NCI-H146 treated with DMSO at 0.1 percent for 48 hours (cell line): ENCODE measurements around the gene TMA7.

Experiments used
- DNase-seq: peaks from one replicate; lab custom pipeline; 2025; ENCODE audit not compliant: unreplicated experiment; lab: John Stamatoyannopoulos, UW

Gene TMA7

GRCh38 chr3:48408823-48409281 lies 31.2 kb upstream of the TMA7 start:
- no peak for DNase-seq

DNA sequence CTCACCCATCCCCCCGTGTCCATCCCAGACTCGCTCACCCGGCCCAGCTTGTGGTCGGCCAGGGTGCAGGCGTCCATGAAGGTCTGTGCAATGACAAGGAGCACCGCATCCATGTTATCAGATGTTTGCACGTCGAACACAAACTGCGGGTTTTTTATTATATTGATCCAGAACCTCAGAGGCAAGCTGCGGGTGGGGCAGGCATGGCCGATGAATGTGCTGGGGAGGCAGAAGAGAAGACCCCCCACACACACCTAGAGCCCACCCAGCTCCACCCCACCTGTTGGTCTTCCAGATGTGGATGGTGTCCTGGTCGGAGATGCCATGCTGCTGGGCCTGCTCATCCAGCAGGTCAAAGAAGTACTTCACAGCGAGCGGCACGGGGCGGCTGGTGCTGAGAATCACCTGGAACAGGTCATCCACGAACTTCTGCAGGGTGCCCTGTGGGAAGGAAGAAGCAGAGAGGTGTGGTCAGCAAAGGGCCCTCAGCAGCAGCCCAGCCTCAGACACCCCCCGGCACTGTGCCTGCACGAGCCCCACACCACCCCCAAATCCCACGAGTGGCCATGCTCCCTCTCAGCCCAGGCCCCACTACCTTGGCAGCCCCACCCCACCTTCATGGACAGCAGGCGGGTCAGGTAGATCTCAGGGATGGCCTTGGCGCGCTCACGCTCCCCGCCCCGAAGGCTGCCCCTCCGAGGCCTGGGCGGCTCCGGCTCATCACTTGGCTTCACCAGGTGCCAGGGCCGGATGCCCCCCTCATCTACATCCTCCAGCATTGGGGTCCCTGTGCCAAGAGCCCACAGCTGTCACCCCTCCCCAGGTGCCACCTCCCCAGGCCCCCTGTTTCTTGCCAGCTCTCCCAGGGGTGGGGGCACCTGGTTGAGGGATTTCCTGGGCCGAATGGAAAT lies 30.5 kb upstream of the TMA7 start:
- DNase-seq: no peak

DNA sequence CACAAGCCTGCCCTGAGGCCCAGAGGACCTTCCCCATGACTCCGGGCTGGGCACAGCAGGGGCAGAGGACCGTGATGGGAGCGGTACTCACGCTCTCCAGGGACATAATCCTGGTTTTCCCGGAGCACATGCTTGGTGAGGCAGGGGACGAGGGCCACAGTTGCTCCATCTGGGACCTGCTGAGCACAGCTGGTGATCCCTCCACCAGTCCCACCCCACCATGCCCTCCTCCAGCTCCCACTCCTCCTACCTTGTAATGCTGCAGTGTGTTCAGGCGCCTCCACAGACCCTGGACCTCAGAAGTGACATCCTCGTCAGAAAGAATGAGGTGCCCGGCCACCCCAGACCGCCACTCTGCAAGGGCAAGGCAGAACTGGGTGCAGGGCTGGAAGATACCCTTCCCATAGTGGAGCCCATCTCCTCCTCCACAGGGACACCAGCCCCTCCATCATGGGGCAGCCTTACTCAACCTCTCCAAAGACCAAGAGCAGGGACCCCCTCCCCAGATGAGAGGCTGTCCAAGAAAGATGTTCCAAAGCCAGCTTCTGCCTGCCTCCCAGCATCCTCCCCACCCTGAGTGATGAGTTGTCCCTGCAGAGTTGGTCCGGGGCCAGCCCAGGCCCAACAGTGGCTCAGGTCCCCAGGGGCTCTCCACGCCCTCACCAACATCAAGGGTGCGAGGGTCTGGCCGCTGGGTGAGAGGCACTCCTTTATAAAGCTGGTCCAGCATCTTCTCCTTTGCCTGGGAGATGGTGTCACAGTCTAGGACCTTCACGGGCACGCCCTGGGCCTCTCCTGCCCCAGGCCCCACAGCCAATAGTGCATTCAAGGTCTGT lies 29.6 kb upstream of the TMA7 start:
- no peak for DNase-seq

GRCh38 chr3:48411041-48411588 lies 28.9 kb upstream of the TMA7 start:
- no peak for DNase-seq

GRCh38 chr3:48411606-48412374 lies 28.3 kb upstream of the TMA7 start:
- DNase-seq: no peak

DNA sequence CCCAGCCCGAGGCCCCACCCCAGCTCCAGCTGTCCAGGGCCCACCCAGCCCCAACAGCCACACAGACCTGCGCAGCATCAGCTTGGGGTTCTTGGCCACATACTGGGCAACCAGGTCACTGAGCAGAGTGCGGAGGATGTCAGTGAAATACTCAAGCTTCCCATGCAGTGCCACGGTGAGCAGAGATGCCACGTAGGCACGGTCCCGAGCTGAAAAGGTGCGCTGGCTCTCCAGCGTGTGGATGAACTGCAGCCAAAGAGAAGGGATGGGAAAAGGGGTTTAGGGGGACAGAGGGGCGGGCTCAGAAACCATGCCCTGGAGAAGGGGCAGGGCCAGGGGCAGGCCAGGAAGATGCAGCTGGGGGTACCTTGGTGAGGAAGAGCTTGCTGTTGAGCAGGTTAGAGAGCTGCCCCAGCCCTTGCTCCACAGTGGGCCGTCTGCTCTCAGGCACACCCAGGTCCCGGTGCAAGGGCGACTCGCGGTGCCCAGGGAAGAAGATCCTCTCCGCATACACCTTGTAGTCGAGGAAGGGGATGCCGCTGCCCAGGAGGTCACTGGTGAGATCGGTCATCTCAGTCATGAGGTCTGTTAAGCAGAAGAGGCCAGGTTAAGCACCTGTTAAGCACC lies 27.6 kb upstream of the TMA7 start:
- no peak for DNase-seq

DNA sequence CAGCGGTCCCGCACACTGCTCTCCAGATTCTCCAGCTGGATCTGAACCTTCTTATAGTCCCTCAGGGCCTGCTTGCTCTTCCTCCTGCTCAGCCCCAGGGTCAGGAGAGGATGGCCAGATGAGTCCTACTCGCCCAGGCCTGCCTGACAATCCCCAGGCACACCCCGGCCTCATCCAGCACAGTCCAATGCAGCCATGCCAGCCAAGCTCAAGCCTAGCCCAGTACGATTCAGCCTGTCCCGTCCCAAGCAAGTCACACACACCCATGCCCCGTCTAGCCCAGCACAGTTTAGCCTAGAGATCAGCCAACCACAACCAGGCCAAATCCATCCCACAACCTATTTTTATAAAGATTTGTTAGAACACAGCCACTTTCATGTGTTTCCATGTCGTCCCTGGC lies 27.0 kb upstream of the TMA7 start:
- DNase-seq: no peak

DNA sequence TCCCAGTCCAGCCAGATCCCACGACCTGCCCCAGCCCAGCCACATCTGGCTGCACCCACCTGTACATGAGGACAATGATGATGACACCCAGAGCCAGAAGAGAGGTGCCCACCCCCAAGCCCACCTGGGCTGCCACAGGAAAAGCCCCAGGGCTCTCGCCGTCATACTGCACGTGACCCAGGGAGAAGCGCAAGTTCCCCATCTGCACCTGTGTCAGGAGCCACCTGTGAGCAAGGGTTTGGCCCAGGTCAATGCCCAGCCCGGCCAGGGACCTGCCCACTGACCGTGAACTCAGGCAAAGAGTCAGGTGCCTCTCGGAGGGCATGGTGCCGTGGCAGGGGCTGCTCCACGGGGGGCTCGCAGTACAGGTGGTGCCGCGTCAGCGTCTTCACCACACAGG lies 26.4 kb upstream of the TMA7 start:
- DNase-seq: no peak

DNA sequence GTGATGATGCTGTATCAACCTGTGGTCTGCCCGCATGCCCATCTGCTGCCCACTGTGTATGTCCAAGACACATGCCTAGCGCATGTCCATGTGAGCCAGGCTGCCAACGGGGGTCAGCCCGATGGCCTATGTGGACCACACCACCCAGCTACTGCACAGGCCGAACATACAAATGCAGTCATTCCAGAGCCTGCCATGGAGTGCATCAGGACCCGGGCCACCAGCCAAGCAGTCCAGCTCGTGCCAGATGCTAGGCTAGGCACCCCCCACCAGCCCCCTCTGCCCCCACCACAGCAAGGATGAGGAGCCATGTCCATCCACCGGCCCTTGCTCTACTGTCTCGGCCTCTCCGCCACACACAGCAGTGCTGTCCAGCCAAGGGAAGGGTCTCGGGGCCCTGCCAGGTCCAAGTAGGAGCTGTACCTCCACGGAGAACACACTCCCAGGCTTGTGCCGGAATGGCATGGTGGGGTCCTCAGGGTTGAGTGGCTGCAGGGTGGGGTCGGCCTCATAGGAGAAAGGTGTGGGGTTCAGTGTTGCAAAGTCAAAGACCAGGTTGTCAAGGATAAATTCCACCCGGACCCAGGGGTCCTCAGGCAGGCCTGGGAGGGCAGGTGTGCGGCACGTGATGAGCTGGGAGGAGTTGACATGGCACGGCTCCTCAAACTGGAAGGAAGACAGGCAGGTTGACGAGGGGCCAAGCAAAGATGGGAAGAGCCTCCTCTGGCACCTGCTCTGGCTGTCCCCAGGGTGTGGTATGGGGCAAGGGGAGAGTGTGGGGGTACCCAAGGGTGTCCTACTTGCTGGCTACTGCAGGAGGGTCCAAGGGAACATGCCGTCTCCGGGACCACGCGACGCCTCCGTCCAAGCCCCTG lies 25.4 kb upstream of the TMA7 start:
- no peak for DNase-seq

GRCh38 chr3:48415251-48415953 lies 24.7 kb upstream of the TMA7 start:
- no peak for DNase-seq

GRCh38 chr3:48416091-48416505 lies 24.0 kb upstream of the TMA7 start:
- DNase-seq: no peak

DNA sequence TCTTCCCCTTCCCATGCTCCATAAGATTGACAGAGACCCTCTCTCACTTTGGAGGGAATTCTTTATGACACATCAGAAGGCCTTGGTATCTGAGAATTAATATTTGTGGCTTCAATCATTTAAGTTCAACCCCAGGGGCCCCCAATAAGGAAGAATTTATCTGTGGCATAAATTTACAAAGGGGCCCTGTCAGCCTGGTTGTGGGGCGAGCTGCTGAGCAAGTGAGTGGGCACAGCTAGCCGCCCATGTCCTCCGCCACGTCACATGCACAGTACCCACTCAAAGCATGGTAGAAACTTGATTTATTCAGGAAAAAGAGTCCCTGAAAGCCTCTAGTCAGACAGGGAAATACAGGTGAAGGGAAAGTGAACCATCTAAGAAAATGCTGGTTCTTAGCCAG lies 23.5 kb upstream of the TMA7 start:
- DNase-seq: no peak

GRCh38 chr3:48417529-48418108 lies 22.4 kb upstream of the TMA7 start:
- no peak for DNase-seq

DNA sequence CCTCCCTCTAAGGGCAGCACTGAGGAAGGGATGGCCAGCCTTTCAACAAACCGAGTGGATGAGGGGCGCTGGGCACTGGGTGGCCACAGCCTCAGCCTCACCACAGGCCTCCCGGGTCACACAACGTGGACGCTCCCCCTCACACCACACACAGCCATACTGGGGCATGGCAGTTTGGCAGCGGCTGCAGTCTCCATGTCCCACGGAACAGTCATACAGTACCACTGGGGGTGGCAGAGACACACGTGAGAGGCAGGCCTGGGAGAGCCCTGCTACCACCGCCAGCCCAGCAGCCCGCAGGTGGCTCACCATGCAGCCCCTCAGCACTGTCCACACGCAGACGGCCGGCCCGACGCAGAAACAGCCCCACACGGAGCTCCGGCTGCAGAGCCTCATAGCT lies 21.9 kb upstream of the TMA7 start:
- DNase-seq: no peak

DNA sequence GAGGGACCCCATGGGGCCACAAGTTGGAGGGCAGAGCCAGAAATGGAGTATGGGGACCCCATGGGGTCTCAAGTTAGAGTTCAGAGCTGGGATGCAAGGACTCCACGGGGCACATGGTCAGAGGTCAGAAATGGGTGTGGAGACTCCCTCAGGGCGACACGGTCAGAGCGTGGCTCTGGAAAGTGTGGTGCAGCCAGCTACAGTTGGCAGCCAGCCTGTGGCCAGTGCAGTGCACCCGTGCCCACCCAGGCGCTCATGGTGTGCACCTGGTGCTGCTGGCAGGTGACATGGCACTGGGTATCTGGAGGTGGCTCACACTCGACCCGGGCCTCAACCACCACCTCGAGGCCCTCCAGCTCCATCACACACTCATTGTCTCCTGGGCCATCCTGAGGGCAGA lies 21.4 kb upstream of the TMA7 start:
- DNase-seq: no peak

- no peak for DNase-seq
Observed at GRCh38 chr3:48419149-48419548, 20.9 kb upstream of the TMA7 start.

DNA sequence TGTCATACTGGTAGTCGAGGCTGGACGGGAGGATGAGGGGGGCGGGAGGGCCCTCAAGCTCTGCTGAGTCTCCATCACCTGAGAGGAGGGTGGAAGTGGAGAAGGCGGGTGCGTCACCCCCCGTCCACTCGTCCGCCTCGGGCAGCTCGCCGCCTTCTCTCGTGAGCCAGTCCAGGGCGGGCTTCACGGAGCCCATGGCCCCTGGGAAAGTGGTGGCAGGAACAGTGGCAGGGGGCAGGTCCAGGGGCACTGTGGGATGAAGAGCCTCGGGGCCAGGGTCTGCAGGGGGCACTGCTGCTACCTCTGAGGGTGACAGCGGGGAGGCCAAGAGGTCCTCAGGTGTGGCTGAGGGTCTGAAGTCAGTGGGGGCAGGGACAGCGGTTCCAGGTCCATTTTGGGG lies 20.5 kb upstream of the TMA7 start:
- no peak for DNase-seq

- DNase-seq: no peak
Observed at GRCh38 chr3:48420561-48420960, 19.5 kb upstream of the TMA7 start.

- DNase-seq: no peak
Observed at GRCh38 chr3:48422272-48422671, 17.8 kb upstream of the TMA7 start.
